KMS-11 (cell line): ENCODE data around the gene GRID2.
"Not testable (repeated sequence)": the region's sequence is repeated elsewhere in the genome, so short reads cannot be mapped to it uniquely, and the experiment has no call there.

Experiments
- H2AFZ ChIP-seq: fragments of 200-600 bp; sonication (generic); 2 replicates; pipeline ENCODE4 v1.6.1; 2016; ENCODE audit warnings: antibody characterized with exemption, mixed run types, low read depth
- H3K27ac ChIP-seq: fragments of 200-600 bp; sonication (generic); 2 replicates; pipeline ENCODE4 v1.6.1; 2016; ENCODE audit warnings: mild to moderate bottlenecking, mixed run types
- H3K27me3 ChIP-seq: fragments of 200-600 bp; sonication (generic); 2 replicates; pipeline ENCODE4 v1.6.1; 2017; ENCODE audit warnings: mild to moderate bottlenecking, low read depth, mixed run types, moderate library complexity; ENCODE audit not compliant: insufficient read depth
- H3K36me3 ChIP-seq: fragments of 200-600 bp; sonication (generic); 2 replicates; pipeline ENCODE4 v1.6.1; 2017; ENCODE audit warnings: mild to moderate bottlenecking, mixed run types; ENCODE audit not compliant: insufficient read depth
- H3K4me1 ChIP-seq: fragments of 200-600 bp; sonication (generic); 2 replicates; pipeline ENCODE4 v1.6.1; 2016; ENCODE audit warnings: mild to moderate bottlenecking, low read depth, mixed run types; ENCODE audit not compliant: poor library complexity, severe bottlenecking
- H3K4me2 ChIP-seq: fragments of 200-600 bp; sonication (generic); 2 replicates; pipeline ENCODE4 v1.7.0; 2016; ENCODE audit warnings: mild to moderate bottlenecking, mixed run types
- H3K4me3 ChIP-seq: fragments of 200-600 bp; sonication (generic); IDR thresholded peaks from 2 replicates; pipeline ENCODE4 v1.6.1; 2017; ENCODE audit warnings: low read depth, low read length, mixed read lengths; ENCODE audit not compliant: insufficient read depth
- H3K79me2 ChIP-seq: fragments of 200-600 bp; sonication (generic); 2 replicates; pipeline ENCODE4 v1.6.1; 2016; ENCODE audit warnings: low read depth, mixed run types; ENCODE audit not compliant: insufficient read depth
- H3K9ac ChIP-seq: fragments of 200-600 bp; sonication (generic); 2 replicates; pipeline ENCODE4 v1.6.1; 2016; ENCODE audit warnings: mild to moderate bottlenecking, mixed run types
- H4K20me1 ChIP-seq: fragments of 200-600 bp; sonication (generic); 2 replicates; pipeline ENCODE4 v1.6.1; 2016; ENCODE audit warnings: mild to moderate bottlenecking, mixed run types; ENCODE audit not compliant: insufficient read depth
- TF ChIP-seq, protein P1 (sequence below): fragments of 200-600 bp; sonication (generic); conservative IDR thresholded peaks from 2 replicates; pipeline ENCODE4 v1.6.1; 2017; ENCODE audit warnings: low read depth, mild to moderate bottlenecking, antibody characterized with exemption, low read length, moderate library complexity, mixed read lengths

The GRID2 gene

DNA sequence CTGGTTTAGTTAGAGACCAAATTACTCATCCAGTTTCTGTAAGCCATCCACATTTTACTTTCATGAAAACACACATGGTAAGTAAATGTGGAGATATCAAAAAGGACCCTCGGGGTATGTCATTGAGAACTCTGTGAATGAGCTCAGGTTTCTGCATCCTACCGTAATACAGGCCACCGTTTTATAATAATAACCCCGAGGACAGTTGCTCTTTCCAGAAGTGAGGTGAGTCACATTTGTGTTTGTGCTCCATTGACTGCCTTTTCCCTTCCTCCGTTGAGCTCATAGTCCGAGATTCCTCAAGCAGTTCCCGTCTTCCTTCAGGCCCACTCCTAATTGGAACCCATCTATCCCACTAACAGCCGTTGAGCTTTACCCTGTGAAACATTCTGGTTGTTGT is 95.3 kb downstream of the GRID2 start:
- Histone ChIP-seq H3K27me3 (no peaks in the 10 kb centered on the region), H2AFZ (no peak overlapping the region), H4K20me1 (no peaks in the 10 kb centered on the region), H3K4me2 (no peak overlapping the region), H3K36me3 (no peaks in the 10 kb centered on the region), H3K79me2 (no peaks in the 10 kb centered on the region), H3K4me3 (no peak overlapping the region), H3K4me1 (no peaks in the 10 kb centered on the region), H3K27ac (no peak overlapping the region), H3K9ac (no peak overlapping the region)
- TF ChIP-seq, protein P1, sequence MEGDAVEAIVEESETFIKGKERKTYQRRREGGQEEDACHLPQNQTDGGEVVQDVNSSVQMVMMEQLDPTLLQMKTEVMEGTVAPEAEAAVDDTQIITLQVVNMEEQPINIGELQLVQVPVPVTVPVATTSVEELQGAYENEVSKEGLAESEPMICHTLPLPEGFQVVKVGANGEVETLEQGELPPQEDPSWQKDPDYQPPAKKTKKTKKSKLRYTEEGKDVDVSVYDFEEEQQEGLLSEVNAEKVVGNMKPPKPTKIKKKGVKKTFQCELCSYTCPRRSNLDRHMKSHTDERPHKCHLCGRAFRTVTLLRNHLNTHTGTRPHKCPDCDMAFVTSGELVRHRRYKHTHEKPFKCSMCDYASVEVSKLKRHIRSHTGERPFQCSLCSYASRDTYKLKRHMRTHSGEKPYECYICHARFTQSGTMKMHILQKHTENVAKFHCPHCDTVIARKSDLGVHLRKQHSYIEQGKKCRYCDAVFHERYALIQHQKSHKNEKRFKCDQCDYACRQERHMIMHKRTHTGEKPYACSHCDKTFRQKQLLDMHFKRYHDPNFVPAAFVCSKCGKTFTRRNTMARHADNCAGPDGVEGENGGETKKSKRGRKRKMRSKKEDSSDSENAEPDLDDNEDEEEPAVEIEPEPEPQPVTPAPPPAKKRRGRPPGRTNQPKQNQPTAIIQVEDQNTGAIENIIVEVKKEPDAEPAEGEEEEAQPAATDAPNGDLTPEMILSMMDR = no peak

DNA sequence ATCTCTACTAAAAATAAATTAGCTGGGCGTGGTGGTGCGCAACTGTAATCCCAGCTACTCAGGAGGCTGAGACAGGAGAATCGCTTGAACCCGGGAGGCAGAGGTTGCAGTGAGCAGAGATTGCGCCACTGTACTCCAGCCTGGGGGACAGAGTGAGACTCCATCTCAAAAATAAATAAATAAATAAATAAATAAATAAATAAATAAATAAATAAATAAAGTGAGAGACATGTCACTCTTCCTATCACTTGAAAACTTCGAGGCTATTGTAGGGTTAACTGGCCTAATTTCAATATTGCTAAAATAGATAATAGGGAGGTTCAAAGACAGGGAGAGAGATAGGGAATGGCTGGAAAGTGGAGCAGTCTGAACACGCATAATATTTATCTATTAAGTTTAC is 99.8 kb downstream of the GRID2 start:
- H3K4me2 ChIP-seq, H3K9ac ChIP-seq, H3K4me3 ChIP-seq, H2AFZ ChIP-seq, H3K27ac ChIP-seq, H3K36me3 ChIP-seq, H3K79me2 ChIP-seq, H3K4me1 ChIP-seq, H3K27me3 ChIP-seq, H4K20me1 ChIP-seq: not testable (repeated sequence)

DNA sequence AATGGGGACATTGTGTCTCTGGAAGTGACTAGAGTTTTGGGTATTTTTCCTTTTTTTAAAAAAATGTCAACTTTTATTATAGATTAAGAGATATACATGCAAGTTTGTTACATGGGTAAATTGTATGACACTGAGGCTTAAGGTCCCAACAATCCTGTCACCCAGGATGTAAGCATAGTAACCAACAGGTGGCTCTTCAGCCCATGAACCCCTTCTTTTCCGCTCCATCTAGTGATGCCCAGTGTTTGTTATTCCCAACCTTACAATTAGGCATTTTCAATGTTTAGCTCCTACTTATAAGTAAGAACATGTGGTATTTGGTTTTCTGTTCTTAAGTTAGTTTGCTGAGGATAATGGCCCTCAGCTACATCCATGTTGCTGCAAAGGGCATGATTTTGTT is 102.7 kb downstream of the GRID2 start:
- Histone ChIP-seq H3K4me2 (no peak overlapping the region), H3K4me3 (no peak overlapping the region), H3K9ac (no peak overlapping the region), H3K27me3 (no peaks in the 10 kb centered on the region), H3K79me2 (no peaks in the 10 kb centered on the region), H3K4me1 (no peaks in the 10 kb centered on the region), H3K36me3 (no peaks in the 10 kb centered on the region), H2AFZ (no peak overlapping the region), H4K20me1 (no peaks in the 10 kb centered on the region), H3K27ac (no peak overlapping the region)
- TF ChIP-seq, protein P1 = no peak

DNA sequence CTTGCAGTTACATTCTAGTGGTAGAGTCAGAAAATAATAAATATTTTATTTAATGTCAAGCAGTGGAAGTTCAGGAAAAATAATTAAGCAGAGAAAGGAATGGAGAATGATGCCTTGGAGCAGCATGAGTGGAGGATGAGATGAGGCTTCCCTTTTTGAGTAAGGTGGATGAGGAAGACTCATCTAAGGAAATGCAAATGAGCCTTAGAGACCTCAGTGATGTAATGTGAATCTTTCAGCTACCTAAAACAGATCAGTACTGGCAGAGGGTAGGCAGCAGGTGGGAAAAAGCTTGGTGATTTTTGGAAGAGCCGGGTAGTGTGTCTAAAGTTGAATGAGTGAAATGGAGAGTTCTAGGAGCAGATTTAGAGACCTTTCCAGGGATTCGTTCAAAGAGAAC is 118.2 kb downstream of the GRID2 start:
- H3K79me2 ChIP-seq = no peaks in the 10 kb centered on the region
- no peak overlapping the region for H3K27ac ChIP-seq
- H3K4me3 ChIP-seq = no peak overlapping the region
- no peaks in the 10 kb centered on the region for H3K27me3 ChIP-seq
- no peaks in the 10 kb centered on the region for H3K36me3 ChIP-seq
- no peak overlapping the region for H3K9ac ChIP-seq
- no peaks in the 10 kb centered on the region for H3K4me1 ChIP-seq
- TF ChIP-seq, protein P1 = no peak
- H3K4me2 ChIP-seq = no peak overlapping the region
- no peaks in the 10 kb centered on the region for H4K20me1 ChIP-seq
- H2AFZ ChIP-seq = no peak overlapping the region

DNA sequence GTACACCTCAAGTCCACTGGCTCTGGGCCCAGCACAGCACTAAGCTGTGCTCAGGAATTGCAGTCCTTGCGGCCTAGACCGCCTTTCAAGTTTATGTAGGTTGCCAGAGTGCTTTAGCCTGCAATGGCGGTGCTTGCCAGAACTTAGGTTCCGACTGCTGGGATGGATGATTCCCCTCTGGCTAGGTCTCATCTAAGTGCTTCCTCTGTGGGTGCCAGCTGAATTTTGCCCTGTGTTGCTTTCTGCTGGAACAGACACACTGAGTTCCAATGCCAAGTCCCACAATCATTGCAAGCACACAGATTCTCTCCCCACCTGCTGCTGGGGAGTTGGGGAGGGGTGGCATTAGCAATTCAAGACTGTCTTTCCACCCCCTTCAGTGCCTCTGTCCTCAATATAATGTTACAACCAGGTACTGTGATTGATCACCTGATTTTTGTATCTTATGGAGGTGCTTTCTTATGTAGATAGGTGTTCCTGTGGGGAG is 129.5 kb downstream of the GRID2 start:
- H3K27me3 ChIP-seq = no peaks in the 10 kb centered on the region
- H3K27ac ChIP-seq = no peak overlapping the region
- no peak overlapping the region for H2AFZ ChIP-seq
- no peaks in the 10 kb centered on the region; the same call in 1 of the 2 replicates for H3K36me3 ChIP-seq
- TF ChIP-seq, protein P1 = no peak
- no peaks in the 10 kb centered on the region for H4K20me1 ChIP-seq
- no peaks in the 10 kb centered on the region for H3K79me2 ChIP-seq
- H3K4me3 ChIP-seq = no peak overlapping the region
- no peak overlapping the region for H3K9ac ChIP-seq
- no peaks in the 10 kb centered on the region for H3K4me1 ChIP-seq
- no peak overlapping the region for H3K4me2 ChIP-seq

DNA sequence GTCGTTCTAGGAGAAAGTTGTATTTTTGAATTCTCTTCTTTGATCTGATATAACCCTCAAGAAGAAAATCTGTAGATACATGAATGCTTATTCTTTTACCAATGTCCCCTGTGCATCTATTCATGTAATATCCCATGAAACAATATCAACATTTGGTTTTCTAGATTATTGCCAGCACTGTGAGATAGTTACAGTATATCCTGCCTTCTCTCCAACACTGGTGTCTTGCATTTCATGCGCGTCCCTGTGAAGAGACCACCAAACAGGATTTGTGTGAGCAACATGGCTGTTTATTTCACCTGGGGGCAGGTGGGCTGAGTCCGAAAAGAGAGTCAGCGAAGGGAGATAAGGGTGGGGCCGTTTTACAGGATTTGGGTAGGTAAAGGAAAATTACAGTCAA is 135.0 kb downstream of the GRID2 start:
- H3K4me3 ChIP-seq, H3K4me2 ChIP-seq, H3K9ac ChIP-seq, H4K20me1 ChIP-seq, H3K27ac ChIP-seq, H3K79me2 ChIP-seq, H3K4me1 ChIP-seq, H3K27me3 ChIP-seq, H3K36me3 ChIP-seq, H2AFZ ChIP-seq: not testable (repeated sequence)

DNA sequence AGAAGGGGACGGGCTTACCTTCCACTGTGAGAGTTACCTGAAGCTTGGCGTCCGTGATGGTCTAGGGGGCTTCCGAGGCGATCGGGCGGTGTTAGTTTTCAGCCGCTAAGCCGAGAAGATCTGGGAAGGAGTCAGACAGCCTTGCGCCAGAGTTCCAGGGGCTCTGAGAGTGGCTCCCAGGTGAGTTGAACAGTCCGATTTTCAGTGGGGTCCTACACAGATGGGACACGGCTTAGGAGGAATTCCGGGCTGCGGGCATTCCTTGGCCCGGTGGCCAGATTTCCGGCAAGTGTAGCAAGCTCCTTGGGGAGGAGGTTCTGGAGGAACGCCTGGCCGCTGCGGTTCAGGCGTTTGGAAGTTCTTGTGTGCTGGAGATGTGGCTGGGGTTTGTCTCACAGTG is 138.4 kb downstream of the GRID2 start:
- not testable (repeated sequence) for H2AFZ ChIP-seq, H3K4me1 ChIP-seq, H3K27ac ChIP-seq, H3K9ac ChIP-seq, H3K36me3 ChIP-seq, H3K4me2 ChIP-seq, H3K79me2 ChIP-seq, H4K20me1 ChIP-seq, H3K4me3 ChIP-seq, H3K27me3 ChIP-seq
